HepG2 (cell line): ENCODE measurements around the gene CDKN2AIP. TPM values are rescaled to one million over a fixed set of nuclear protein-coding genes. Genes with fewer than 3 reads are reported as not detected.

Experiments used
- BHLHE40 ChIP-seq: IDR thresholded peaks from 2 replicates; pipeline ENCODE4 v1.6.1; 2011; ENCODE audit warnings: low read length, improper control_type of control experiment
- GABPA ChIP-seq, 2 experiments: IDR thresholded peaks; 2 replicates each; pipeline ENCODE4 v1.6.1; 2011 to 2016; ENCODE audit warnings: low read depth in 2 of 2, low read length in 1 of 2, missing biosample characterization in 1 of 2, missing genetic modification characterization in 1 of 2
- GZF1 ChIP-seq: sonication (generic); formaldehyde crosslinking; IDR thresholded peaks from 2 replicates; pipeline ENCODE4 v1.5.1; 2020; ENCODE audit warnings: mild to moderate bottlenecking, missing genetic modification reagents
- MTF2 ChIP-seq: sonication (generic); formaldehyde crosslinking; IDR thresholded peaks from 2 replicates; pipeline ENCODE4 v1.5.0; 2020; ENCODE audit warnings: missing genetic modification reagents, borderline replicate concordance
- NCOA5 ChIP-seq: sonication (generic); formaldehyde crosslinking; IDR thresholded peaks from 2 replicates; pipeline ENCODE4 v1.4.0; 2020; ENCODE audit warnings: missing genetic modification reagents
- NFATC3 ChIP-seq: sonication (generic); formaldehyde crosslinking; IDR thresholded peaks from 2 replicates; pipeline ENCODE4 v1.5.1; 2020; ENCODE audit warnings: mild to moderate bottlenecking, missing genetic modification reagents
- NKX3-1 ChIP-seq: sonication (generic); formaldehyde crosslinking; IDR thresholded peaks from 2 replicates; pipeline ENCODE4 v1.5.0; 2020; ENCODE audit warnings: missing genetic modification reagents
- PBX3 ChIP-seq: sonication (generic); formaldehyde crosslinking; IDR thresholded peaks from 2 replicates; pipeline ENCODE4 v1.8.1; 2023; ENCODE audit warnings: missing genetic modification reagents, inconsistent platforms, borderline replicate concordance
- RFXAP ChIP-seq: sonication (generic); formaldehyde crosslinking; IDR thresholded peaks from 2 replicates; pipeline ENCODE4 v1.4.0; 2020; ENCODE audit warnings: missing genetic modification reagents, borderline replicate concordance
- SOX6 ChIP-seq, 2 experiments: fragments of 450-650 bp in 1 of 2; sonication (generic) in 1 of 2; formaldehyde crosslinking in 1 of 2; IDR thresholded peaks; 2 replicates each; pipeline versions ENCODE4 v1.4.0 to v1.6.1; 2017 to 2020; ENCODE audit warnings: antibody characterized with exemption in 1 of 2, mild to moderate bottlenecking in 1 of 2, missing genetic modification reagents in 1 of 2
- ZFY ChIP-seq: sonication (generic); formaldehyde crosslinking; IDR thresholded peaks from 2 replicates; pipeline ENCODE4 v1.4.0; 2020; ENCODE audit warnings: missing genetic modification reagents
- ZNF256 ChIP-seq: sonication (generic); formaldehyde crosslinking; conservative IDR thresholded peaks from 2 replicates; pipeline ENCODE4 v1.4.0; 2020; ENCODE audit warnings: missing genetic modification reagents
- ZNF468 ChIP-seq: sonication (generic); formaldehyde crosslinking; IDR thresholded peaks from 2 replicates; pipeline ENCODE4 v1.8.0; 2022; ENCODE audit warnings: mild to moderate bottlenecking, moderate library complexity, missing genetic modification reagents
- polyA plus RNA-seq, 8 experiments: library from polyadenylated mRNA; depleted of rRNA in 3 of 8; stranded (reverse) in 7 of 8; unstranded in 1 of 8; fragments of >200 nt; fragmentation: Illumina TruSeq in 4 of 8; extraction: Trizol in 4 of 8; gene quantifications; 2 replicates each; pipeline versions ENCODE4 v1.2.1 to v1.2.3, GENCODE V29; 2011 to 2016; ENCODE audit warnings: low read depth in 4 of 8, missing spikeins in 1 of 8, mixed read lengths in 1 of 8; ENCODE audit not compliant: insufficient read depth in 1 of 8
- total RNA-seq, 5 experiments: library from RNA; depleted of rRNA; stranded (reverse); fragments of >200 nt; fragmentation: Illumina TruSeq; extraction: Trizol; gene quantifications; 2 replicates each; pipeline ENCODE4 v1.2.3, GENCODE V29; 2016; ENCODE audit warnings: low read depth in 1 of 5
- TF ChIP-seq, protein P1 (sequence below): sonication (generic); formaldehyde crosslinking; IDR thresholded peaks from 2 replicates; pipeline ENCODE4 v1.4.0; 2020; ENCODE audit warnings: low read depth, mild to moderate bottlenecking, missing genetic modification reagents
- TF ChIP-seq, protein P2 (sequence below): sonication (generic); formaldehyde crosslinking; IDR thresholded peaks from 2 replicates; pipeline ENCODE4 v1.4.0; 2020; ENCODE audit warnings: missing genetic modification reagents
- TF ChIP-seq, protein P3 (sequence below): IDR thresholded peaks from 2 replicates; pipeline ENCODE4 v1.6.1; 2016; ENCODE audit warnings: missing compliant biosample characterization, missing genetic modification reagents, borderline replicate concordance
- TF ChIP-seq, protein P4 (sequence below): sonication (generic); formaldehyde crosslinking; IDR thresholded peaks from 2 replicates; pipeline ENCODE4 v1.5.0; 2020; ENCODE audit warnings: missing genetic modification reagents, mild to moderate bottlenecking, borderline replicate concordance

The CDKN2AIP gene
- total and polyA plus RNA-seq, 2 of the 13 experiments (the other 11 are each of a cell fraction or from before 2014, with no cell fraction given), result 17.0 to 18.7 TPM

- TF ChIP-seq PBX3, result no peak
- TF ChIP-seq, protein P1, sequence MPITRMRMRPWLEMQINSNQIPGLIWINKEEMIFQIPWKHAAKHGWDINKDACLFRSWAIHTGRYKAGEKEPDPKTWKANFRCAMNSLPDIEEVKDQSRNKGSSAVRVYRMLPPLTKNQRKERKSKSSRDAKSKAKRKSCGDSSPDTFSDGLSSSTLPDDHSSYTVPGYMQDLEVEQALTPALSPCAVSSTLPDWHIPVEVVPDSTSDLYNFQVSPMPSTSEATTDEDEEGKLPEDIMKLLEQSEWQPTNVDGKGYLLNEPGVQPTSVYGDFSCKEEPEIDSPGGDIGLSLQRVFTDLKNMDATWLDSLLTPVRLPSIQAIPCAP (CRISPR knock-in tag), result no peak
- no peak for TF ChIP-seq BHLHE40
- TF ChIP-seq RFXAP (CRISPR knock-in tag), result peak; percentile 35; the same call in 1 of the 2 replicates
- no peak for TF ChIP-seq ZNF468
- TF ChIP-seq, protein P2, sequence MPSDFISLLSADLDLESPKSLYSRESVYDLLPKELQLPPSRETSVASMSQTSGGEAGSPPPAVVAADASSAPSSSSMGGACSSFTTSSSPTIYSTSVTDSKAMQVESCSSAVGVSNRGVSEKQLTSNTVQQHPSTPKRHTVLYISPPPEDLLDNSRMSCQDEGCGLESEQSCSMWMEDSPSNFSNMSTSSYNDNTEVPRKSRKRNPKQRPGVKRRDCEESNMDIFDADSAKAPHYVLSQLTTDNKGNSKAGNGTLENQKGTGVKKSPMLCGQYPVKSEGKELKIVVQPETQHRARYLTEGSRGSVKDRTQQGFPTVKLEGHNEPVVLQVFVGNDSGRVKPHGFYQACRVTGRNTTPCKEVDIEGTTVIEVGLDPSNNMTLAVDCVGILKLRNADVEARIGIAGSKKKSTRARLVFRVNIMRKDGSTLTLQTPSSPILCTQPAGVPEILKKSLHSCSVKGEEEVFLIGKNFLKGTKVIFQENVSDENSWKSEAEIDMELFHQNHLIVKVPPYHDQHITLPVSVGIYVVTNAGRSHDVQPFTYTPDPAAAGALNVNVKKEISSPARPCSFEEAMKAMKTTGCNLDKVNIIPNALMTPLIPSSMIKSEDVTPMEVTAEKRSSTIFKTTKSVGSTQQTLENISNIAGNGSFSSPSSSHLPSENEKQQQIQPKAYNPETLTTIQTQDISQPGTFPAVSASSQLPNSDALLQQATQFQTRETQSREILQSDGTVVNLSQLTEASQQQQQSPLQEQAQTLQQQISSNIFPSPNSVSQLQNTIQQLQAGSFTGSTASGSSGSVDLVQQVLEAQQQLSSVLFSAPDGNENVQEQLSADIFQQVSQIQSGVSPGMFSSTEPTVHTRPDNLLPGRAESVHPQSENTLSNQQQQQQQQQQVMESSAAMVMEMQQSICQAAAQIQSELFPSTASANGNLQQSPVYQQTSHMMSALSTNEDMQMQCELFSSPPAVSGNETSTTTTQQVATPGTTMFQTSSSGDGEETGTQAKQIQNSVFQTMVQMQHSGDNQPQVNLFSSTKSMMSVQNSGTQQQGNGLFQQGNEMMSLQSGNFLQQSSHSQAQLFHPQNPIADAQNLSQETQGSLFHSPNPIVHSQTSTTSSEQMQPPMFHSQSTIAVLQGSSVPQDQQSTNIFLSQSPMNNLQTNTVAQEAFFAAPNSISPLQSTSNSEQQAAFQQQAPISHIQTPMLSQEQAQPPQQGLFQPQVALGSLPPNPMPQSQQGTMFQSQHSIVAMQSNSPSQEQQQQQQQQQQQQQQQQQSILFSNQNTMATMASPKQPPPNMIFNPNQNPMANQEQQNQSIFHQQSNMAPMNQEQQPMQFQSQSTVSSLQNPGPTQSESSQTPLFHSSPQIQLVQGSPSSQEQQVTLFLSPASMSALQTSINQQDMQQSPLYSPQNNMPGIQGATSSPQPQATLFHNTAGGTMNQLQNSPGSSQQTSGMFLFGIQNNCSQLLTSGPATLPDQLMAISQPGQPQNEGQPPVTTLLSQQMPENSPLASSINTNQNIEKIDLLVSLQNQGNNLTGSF (CRISPR knock-in tag), result peak; percentile 32; the same call in 1 of the 2 replicates
- 0 out of 2 replicates have a peak, but pooled peaks have one; percentile 41 for TF ChIP-seq GZF1 (CRISPR knock-in tag)
- no peak for TF ChIP-seq ZFY (CRISPR knock-in tag)
- TF ChIP-seq, protein P3, sequence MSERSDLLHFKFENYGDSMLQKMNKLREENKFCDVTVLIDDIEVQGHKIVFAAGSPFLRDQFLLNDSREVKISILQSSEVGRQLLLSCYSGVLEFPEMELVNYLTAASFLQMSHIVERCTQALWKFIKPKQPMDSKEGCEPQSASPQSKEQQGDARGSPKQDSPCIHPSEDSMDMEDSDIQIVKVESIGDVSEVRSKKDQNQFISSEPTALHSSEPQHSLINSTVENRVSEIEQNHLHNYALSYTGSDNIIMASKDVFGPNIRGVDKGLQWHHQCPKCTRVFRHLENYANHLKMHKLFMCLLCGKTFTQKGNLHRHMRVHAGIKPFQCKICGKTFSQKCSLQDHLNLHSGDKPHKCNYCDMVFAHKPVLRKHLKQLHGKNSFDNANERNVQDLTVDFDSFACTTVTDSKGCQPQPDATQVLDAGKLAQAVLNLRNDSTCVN (CRISPR knock-in tag), result peak; percentile 79
- TF ChIP-seq, protein P4, sequence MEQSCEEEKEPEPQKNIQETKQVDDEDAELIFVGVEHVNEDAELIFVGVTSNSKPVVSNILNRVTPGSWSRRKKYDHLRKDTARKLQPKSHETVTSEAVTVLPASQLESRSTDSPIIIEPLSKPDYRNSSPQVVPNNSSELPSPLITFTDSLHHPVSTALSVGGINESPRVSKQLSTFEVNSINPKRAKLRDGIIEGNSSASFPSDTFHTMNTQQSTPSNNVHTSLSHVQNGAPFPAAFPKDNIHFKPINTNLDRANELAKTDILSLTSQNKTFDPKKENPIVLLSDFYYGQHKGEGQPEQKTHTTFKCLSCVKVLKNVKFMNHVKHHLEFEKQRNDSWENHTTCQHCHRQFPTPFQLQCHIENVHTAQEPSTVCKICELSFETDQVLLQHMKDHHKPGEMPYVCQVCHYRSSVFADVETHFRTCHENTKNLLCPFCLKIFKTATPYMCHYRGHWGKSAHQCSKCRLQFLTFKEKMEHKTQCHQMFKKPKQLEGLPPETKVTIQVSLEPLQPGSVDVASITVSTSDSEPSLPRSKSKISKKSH (CRISPR knock-in tag), result peak; percentile 76; the same call in 1 of the 2 replicates
- TF ChIP-seq SOX6 (IDR thresholded peaks at IDR 0.05), result no peak
- TF ChIP-seq SOX6 (CRISPR knock-in tag; IDR thresholded peaks at IDR 0.05), result peak; percentile 77
- 0 out of 2 replicates have a peak, but pooled peaks have one; percentile 18 for TF ChIP-seq NCOA5 (CRISPR knock-in tag)
- TF ChIP-seq NKX3-1 (CRISPR knock-in tag), result peak; percentile 82
- no peak for TF ChIP-seq GABPA (IDR thresholded peaks at IDR 0.05; ENCODE audit: low read depth, low read length)
- peak; percentile 66 for TF ChIP-seq GABPA (CRISPR knock-in tag; IDR thresholded peaks at IDR 0.05; ENCODE audit: low read depth)
- peak; percentile 76; the same call in 1 of the 2 replicates for TF ChIP-seq ZNF256
- no peak for TF ChIP-seq NFATC3 (CRISPR knock-in tag)
- TF ChIP-seq MTF2 (CRISPR knock-in tag), result 0 out of 2 replicates have a peak, but pooled peaks have one; percentile 17
Observed at GRCh38 chr4:183443655-183444213, 702 bp upstream of the CDKN2AIP start (continued).
